Measurements from ENCODE around the gene FTO.

The FTO gene

DNA sequence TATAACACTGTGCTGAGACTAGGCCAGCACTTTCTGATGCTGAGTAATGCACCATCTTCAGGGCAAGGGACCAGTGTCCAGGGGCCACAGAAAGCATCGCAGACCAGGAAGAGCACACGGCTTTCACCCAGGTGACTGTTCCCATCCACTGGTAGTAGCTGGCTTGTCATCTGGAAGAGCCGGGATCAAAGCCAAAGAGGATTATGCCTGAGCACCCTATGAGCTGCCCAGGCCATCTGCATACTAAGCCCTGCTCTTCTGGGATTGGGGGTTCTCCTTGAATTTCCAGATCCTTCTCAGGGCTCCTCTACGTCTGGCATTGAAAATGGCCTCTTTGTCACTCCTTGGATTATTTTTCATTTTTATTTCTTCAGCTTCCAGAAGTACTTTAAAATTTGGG is 441.9 kb downstream of the FTO start:
- no peak for DNase-seq (ENCODE audit: low read depth, low spot score)
- H3K4me3 ChIP-seq = no peak overlapping the region

DNA sequence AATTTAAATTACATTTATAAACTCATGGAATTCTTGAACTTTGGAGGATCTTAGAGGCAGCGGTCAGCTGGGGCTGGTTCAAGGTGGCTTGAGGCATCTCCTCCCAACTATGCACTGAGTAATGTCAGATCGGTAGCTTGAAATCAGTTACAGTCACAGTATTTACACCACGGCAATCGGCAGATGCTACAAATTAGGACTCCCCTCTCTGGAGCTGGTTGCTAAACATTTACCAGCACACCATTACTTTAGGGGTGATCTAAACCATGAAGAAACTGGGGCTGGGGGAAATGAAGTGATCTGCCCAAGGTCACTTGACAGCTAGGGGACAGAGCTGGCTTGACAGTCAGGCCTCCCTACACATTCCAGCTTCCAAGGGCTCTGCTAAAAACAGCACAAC is 445.0 kb downstream of the FTO start:
- Histone ChIP-seq H3K9ac (ENCODE audit: insufficient read length) (no peak overlapping the region), H3K27ac (no peak overlapping the region)
- TF ChIP-seq EZH2 (IDR thresholded peaks at IDR 0.05) (no peak), FOXP2 (optimal IDR thresholded peaks at IDR 0.05; ENCODE audit: control extremely low read depth, extremely low read length, insufficient read depth) (no peak), POLR2AphosphoS5 (IDR thresholded peaks at IDR 0.05; ENCODE audit: borderline replicate concordance, low read depth, low read length) (no peak)

More for the DNA sequence above, 441.9 kb downstream of the FTO start:
- Histone ChIP-seq H3K9me3 (ENCODE audit: low read depth, low read length) (no peaks in the 10 kb centered on the region), H3K27ac (no peak overlapping the region), H3K9ac (ENCODE audit: insufficient read length) (no peak overlapping the region), H3K36me3 (ENCODE audit: insufficient read depth, low read length) (no peaks in the 10 kb centered on the region)
- no peak for TF ChIP-seq EZH2 (IDR thresholded peaks at IDR 0.05)
- TF ChIP-seq FOXP2 (optimal IDR thresholded peaks at IDR 0.05; ENCODE audit: control extremely low read depth, extremely low read length, insufficient read depth) = no peak

DNA sequence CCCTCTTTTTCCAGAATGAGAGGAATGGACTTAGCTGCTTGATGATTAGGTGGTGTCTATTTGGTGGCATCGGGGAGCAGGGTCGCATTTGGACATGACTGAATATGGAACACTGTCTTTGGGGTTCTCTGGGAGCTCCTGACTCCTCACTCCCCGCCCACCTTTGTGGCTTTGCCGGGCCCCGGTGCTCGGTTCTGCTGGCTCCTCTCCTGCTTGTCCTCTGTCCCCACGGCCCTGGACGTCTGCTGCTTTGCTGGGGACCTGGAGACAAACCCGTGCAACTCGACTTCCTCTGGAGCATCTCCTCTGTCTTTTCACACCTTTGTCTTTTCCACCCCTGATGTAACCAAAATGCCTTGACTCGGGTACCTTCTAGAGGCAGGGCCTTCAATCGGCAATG is 446.9 kb downstream of the FTO start:
- DNase-seq (ENCODE audit: low read depth, low spot score) = no peak
- no peak overlapping the region for H3K27ac ChIP-seq

More for the DNA sequence above, 445.0 kb downstream of the FTO start:
- Histone ChIP-seq H3K4me3 (no peak overlapping the region), H3K9me3 (ENCODE audit: low read depth, low read length) (no peaks in the 10 kb centered on the region), H3K36me3 (ENCODE audit: insufficient read depth, low read length) (no peaks in the 10 kb centered on the region)
- DNase-seq (ENCODE audit: low read depth, low spot score) = no peak

DNA sequence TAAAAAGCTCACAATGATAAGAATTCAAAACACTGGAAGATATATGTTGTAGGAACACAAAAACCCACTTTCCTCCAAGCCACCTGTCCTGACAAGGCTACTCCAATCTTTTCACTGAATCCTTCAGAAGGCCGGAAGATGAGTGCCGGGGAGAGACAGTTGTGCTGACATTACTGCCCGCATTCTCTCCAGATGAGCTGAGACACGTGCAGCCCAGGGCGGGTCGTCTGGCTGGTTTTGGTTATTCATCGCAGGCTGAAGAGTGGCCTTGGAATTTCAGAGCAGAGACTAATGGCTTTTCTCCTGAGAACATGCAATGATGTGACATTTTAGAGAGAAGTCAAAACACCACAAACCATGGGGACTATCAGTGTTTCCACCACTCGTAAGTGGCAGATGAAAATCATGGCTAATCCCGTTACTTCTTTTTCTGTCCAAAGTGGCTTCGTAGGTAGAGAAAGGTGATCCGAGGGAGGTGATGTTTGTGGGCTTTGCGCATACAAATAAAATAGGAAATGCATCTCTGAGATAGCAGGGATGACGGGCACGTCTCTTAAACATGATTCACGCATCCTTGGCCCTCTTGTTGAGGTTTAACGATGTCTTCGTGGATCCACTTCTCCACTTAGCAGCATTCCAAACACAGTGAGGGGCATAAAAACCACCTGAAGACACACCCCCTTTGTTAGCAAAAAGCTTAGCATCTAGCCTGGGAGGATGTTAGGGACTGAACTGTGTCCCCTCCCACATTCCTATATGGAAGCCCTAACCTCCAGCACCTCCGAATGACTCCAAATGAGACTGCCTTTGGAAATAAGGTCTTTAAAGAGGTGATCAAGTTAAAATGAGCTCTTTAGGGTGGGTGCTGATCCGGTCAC is 448.6 kb downstream of the FTO start:
- Histone ChIP-seq H3K9ac (ENCODE audit: insufficient read length) (no peak overlapping the region), H3K4me3 (no peak overlapping the region), H3K36me3 (ENCODE audit: insufficient read depth, low read length) (no peaks in the 10 kb centered on the region), H3K9me3 (ENCODE audit: low read depth, low read length) (no peaks in the 10 kb centered on the region), H3K27ac (no peak overlapping the region)
- DNase-seq (ENCODE audit: low read depth, low spot score) = no peak
- TF ChIP-seq EZH2 (IDR thresholded peaks at IDR 0.05) (no peak), FOXP2 (optimal IDR thresholded peaks at IDR 0.05; ENCODE audit: control extremely low read depth, extremely low read length, insufficient read depth) (no peak), POLR2AphosphoS5 (IDR thresholded peaks at IDR 0.05; ENCODE audit: borderline replicate concordance, low read depth, low read length) (no peak)

More for the DNA sequence above, 446.9 kb downstream of the FTO start:
- no peaks in the 10 kb centered on the region for H3K9me3 ChIP-seq (ENCODE audit: low read depth, low read length)
- H3K9ac ChIP-seq (ENCODE audit: insufficient read length) = no peak overlapping the region
- TF ChIP-seq FOXP2 (optimal IDR thresholded peaks at IDR 0.05; ENCODE audit: control extremely low read depth, extremely low read length, insufficient read depth) = no peak
- no peak for TF ChIP-seq POLR2AphosphoS5 (IDR thresholded peaks at IDR 0.05; ENCODE audit: borderline replicate concordance, low read depth, low read length)
- no peak for TF ChIP-seq EZH2 (IDR thresholded peaks at IDR 0.05)
- H3K4me3 ChIP-seq = no peak overlapping the region
- no peaks in the 10 kb centered on the region for H3K36me3 ChIP-seq (ENCODE audit: insufficient read depth, low read length)

DNA sequence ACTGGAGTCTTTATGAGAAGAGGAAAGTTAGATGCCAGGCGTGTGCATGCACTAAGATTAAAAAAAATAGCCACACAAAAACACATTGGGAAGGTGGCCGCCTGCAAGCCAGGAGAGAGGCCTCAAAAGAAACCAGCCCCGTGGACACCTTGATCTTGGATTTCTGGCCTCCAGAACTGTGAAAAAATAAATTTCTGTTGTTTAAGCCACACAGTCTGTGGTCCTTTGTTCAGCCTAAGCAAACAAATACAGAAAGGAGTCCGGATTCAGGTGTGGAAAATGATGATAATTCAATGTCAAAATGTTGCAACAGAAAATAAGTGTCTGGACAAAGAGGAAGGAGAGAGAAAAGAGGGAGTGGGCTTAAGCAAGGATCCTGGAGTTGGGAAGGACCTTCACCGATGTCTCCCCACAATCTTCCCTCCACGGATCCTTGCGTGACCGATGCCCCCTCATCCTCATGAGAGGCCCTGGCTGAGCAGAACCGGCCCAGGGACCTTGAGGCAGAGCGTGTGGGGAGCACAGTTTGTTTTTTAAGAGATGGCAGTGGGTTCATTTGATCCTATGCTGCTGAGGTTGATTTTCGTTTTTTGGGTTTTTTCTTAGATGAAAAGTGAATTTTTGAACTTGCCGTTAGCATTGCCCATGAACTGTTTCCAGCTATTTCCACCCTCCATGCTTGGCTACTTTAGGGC is 449.4 kb downstream of the FTO start:
- H3K9me3 ChIP-seq (ENCODE audit: low read depth, low read length) = no peaks in the 10 kb centered on the region
- H3K27ac ChIP-seq = no peak overlapping the region
- DNase-seq (ENCODE audit: low read depth, low spot score) = no peak
- no peaks in the 10 kb centered on the region for H3K36me3 ChIP-seq (ENCODE audit: insufficient read depth, low read length)
- no peak overlapping the region for H3K4me3 ChIP-seq
- no peak overlapping the region for H3K9ac ChIP-seq (ENCODE audit: insufficient read length)
- TF ChIP-seq FOXP2 (optimal IDR thresholded peaks at IDR 0.05; ENCODE audit: control extremely low read depth, extremely low read length, insufficient read depth) (no peak), EZH2 (IDR thresholded peaks at IDR 0.05) (no peak), POLR2AphosphoS5 (IDR thresholded peaks at IDR 0.05; ENCODE audit: borderline replicate concordance, low read depth, low read length) (no peak)

GRCh38 chr16:54156349-54156748 is 452.4 kb downstream of the FTO start:
- H3K27ac ChIP-seq = no peak overlapping the region
- DNase-seq (ENCODE audit: low read depth, low spot score) = no peak
- TF ChIP-seq EZH2 (IDR thresholded peaks at IDR 0.05) (no peak), POLR2AphosphoS5 (IDR thresholded peaks at IDR 0.05; ENCODE audit: borderline replicate concordance, low read depth, low read length) (no peak), FOXP2 (optimal IDR thresholded peaks at IDR 0.05; ENCODE audit: control extremely low read depth, extremely low read length, insufficient read depth) (no peak)
- H3K36me3 ChIP-seq (ENCODE audit: insufficient read depth, low read length) = no peaks in the 10 kb centered on the region
- no peak overlapping the region for H3K4me3 ChIP-seq
- no peak overlapping the region for H3K9ac ChIP-seq (ENCODE audit: insufficient read length)
- H3K9me3 ChIP-seq (ENCODE audit: low read depth, low read length) = no peaks in the 10 kb centered on the region

GRCh38 chr16:54158986-54159385 is 455.0 kb downstream of the FTO start:
- no peak for TF ChIP-seq EZH2 (IDR thresholded peaks at IDR 0.05)
- TF ChIP-seq FOXP2 (optimal IDR thresholded peaks at IDR 0.05; ENCODE audit: control extremely low read depth, extremely low read length, insufficient read depth) = no peak
- TF ChIP-seq POLR2AphosphoS5 (IDR thresholded peaks at IDR 0.05; ENCODE audit: borderline replicate concordance, low read depth, low read length) = no peak
- Histone ChIP-seq H3K9ac (ENCODE audit: insufficient read length) (no peak overlapping the region), H3K9me3 (ENCODE audit: low read depth, low read length) (no peaks in the 10 kb centered on the region), H3K36me3 (ENCODE audit: insufficient read depth, low read length) (no peaks in the 10 kb centered on the region), H3K4me3 (no peak overlapping the region), H3K27ac (no peak overlapping the region)
- no peak for DNase-seq (ENCODE audit: low read depth, low spot score)

- H3K27ac ChIP-seq = no peak overlapping the region
- no peak overlapping the region for H3K4me3 ChIP-seq
- no peak for DNase-seq (ENCODE audit: low read depth, low spot score)
- no peak overlapping the region for H3K9ac ChIP-seq (ENCODE audit: insufficient read length)
- no peaks in the 10 kb centered on the region for H3K36me3 ChIP-seq (ENCODE audit: insufficient read depth, low read length)
- no peaks in the 10 kb centered on the region for H3K9me3 ChIP-seq (ENCODE audit: low read depth, low read length)
- TF ChIP-seq FOXP2 (optimal IDR thresholded peaks at IDR 0.05; ENCODE audit: control extremely low read depth, extremely low read length, insufficient read depth) (no peak), EZH2 (IDR thresholded peaks at IDR 0.05) (no peak)
These were observed 455.6 kb downstream of the FTO start for GRCh38 chr16:54159490-54160080.

Data from SK-N-MC (cell line).